ENCODE results near the gene KNDC1. TPM values are rescaled to one million over a fixed set of nuclear protein-coding genes. Genes with fewer than 3 reads are reported as not detected.

Gene KNDC1
- total and polyA plus RNA-seq, 10 of the 15 experiments (the other 5 are each of a cell fraction or from before 2014, with no cell fraction given): 0.03 to 0.11 (median 0.05) TPM; not detected in 7

GRCh38 chr10:133129859-133130495 lies 30.0 kb upstream of the KNDC1 start:
- H3K4me1 ChIP-seq (ENCODE audit: control insufficient read depth, insufficient read depth, low read length): no peaks in the 10 kb centered on the region
- H4K20me1 ChIP-seq (ENCODE audit: control insufficient read depth, insufficient read depth): no peaks in the 10 kb centered on the region
- no peak overlapping the region for H3K27ac ChIP-seq (ENCODE audit: control insufficient read depth, insufficient read depth)
- no TSS peak for BruUV-seq (replicated peaks)
- no peaks in the 10 kb centered on the region for H3K79me2 ChIP-seq (ENCODE audit: control insufficient read depth, insufficient read depth, low read length)
- H3K4me2 ChIP-seq (ENCODE audit: control insufficient read depth, insufficient read depth): no peak overlapping the region
- DNase-seq (ENCODE audit: low read depth, low spot score): no peak
- no peak for TF ChIP-seq PBX3 (IDR thresholded peaks at IDR 0.05; ENCODE audit: insufficient replicate concordance, low read depth, low read length)
- no peak for TF ChIP-seq CHD2 (IDR thresholded peaks at IDR 0.05; ENCODE audit: borderline replicate concordance, low read depth, low read length)
- no peak for TF ChIP-seq PAX5 (IDR thresholded peaks at IDR 0.05; ENCODE audit: borderline replicate concordance, low read depth, low read length)
- TF ChIP-seq POLR2AphosphoS2 (IDR thresholded peaks at IDR 0.05; ENCODE audit: low read depth, low read length): no peak
- TF ChIP-seq DPF2 (IDR thresholded peaks at IDR 0.05): no peak
- TF ChIP-seq SMC3 (IDR thresholded peaks at IDR 0.05; ENCODE audit: borderline replicate concordance, low read length): no peak
- no peak for TF ChIP-seq RB1 (IDR thresholded peaks at IDR 0.05; ENCODE audit: borderline replicate concordance)
- no peak for TF ChIP-seq ZSCAN29 (IDR thresholded peaks at IDR 0.05)
- no peak for TF ChIP-seq ASH2L (IDR thresholded peaks at IDR 0.05; ENCODE audit: borderline replicate concordance, low read depth)
- TF ChIP-seq KDM1A (IDR thresholded peaks at IDR 0.05; ENCODE audit: borderline replicate concordance): no peak
- no peak for TF ChIP-seq PML (IDR thresholded peaks at IDR 0.05; ENCODE audit: low read length)
- no peak for TF ChIP-seq EZH2 (IDR thresholded peaks at IDR 0.05; ENCODE audit: borderline replicate concordance, control insufficient read depth, low read depth, low read length)
- no peak for TF ChIP-seq ZNF217 (IDR thresholded peaks at IDR 0.05)
- no peak for TF ChIP-seq TARDBP (IDR thresholded peaks at IDR 0.05; ENCODE audit: borderline replicate concordance)
- no peak for TF ChIP-seq REST (IDR thresholded peaks at IDR 0.05; ENCODE audit: low read depth, low read length)
- TF ChIP-seq SMAD1 (IDR thresholded peaks at IDR 0.05; ENCODE audit: low read depth, partially characterized antibody): no peak
- H3K27me3 ChIP-seq (replicated peaks in 1 of 2; ENCODE audit: control insufficient read depth in 2 of 2, insufficient read depth in 2 of 2, low read length in 1 of 2): no peaks in the 10 kb centered on the region
- ChIA-PET POLR2A (no interaction called here), SMC1A (ENCODE audit: uncharacterized antibody, unreplicated experiment) (no interaction called here), CTCF (no interaction called here), RAD21 (ENCODE audit: unreplicated experiment) (no interaction called here)
- no peaks in the 10 kb centered on the region; the same call in 2 of the 3 replicates for H3K9me3 ChIP-seq (replicated peaks; ENCODE audit: control insufficient read depth, insufficient read depth, low read length)
- H3K4me3 ChIP-seq: no peak overlapping the region
- no peaks in the 10 kb centered on the region for H3K36me3 ChIP-seq (ENCODE audit: control insufficient read depth in 2 of 2, insufficient read depth in 2 of 2, low read length in 1 of 2)
- in situ Hi-C loops (cut with MboI) (no loop called here), intact Hi-C loops (cut with micrococcal nuclease; ENCODE audit: unreplicated experiment) (no loop called here)
- no peak for ATAC-seq
- no peak overlapping the region for H2AFZ ChIP-seq (ENCODE audit: control insufficient read depth, low read depth, low read length)
- no peak overlapping the region for H3K9ac ChIP-seq (ENCODE audit: control insufficient read depth, insufficient read depth, low read length)
- no peak for FAIRE-seq
- 60% methylated on average over 20 of the region's 20 CpGs for WGBS (ENCODE audit: insufficient coverage, insufficient replicate concordance, low lambda C conversion rate, missing lambda C conversion rate)
